A673 (cell line): Measurements from ENCODE around the gene KLRC4. TPM values are rescaled to one million over a fixed set of nuclear protein-coding genes. Genes with fewer than 3 reads are reported as not detected.

Source experiments
- Bru-seq: library from RNA; stranded (reverse); fragments of 400-500 nt; gene quantifications from one replicate; lab custom pipeline; 2021; lab: Mats Ljungman, UMichigan
- BruChase-seq, 2 experiments: library from RNA; stranded (reverse); fragments of 400-500 nt; gene quantifications; one replicate each; lab custom pipeline; 2021; lab: Mats Ljungman, UMichigan
- BruUV-seq: library from RNA; stranded (reverse); fragments of 400-500 nt; replicated peaks from 2 replicates; lab custom pipeline; 2021; lab: Mats Ljungman, UMichigan
- CTCF ChIA-PET: fragments of 300-600 bp; sonication (Branson Sonifier 250); formaldehyde crosslinking; loops from one replicate; lab custom pipeline; 2022; ENCODE audit warnings: antibody characterized with exemption; lab: Charles Lee
- POLR2A ChIA-PET: fragments of 300-600 bp; sonication (Branson Sonifier 250); formaldehyde crosslinking; loops from one replicate; lab custom pipeline; 2022; ENCODE audit warnings: antibody characterized with exemption; ENCODE audit not compliant: low non-redundant PET; lab: Charles Lee
- DNase-seq: peaks from one replicate; pipeline ENCODE4 v3.0.0-alpha.2; 2015; ENCODE audit warnings: low spot score
- H3K27ac ChIP-seq: fragments of 200-600 bp; sonication (generic); 2 replicates; pipeline ENCODE4 v1.5.1; 2016; ENCODE audit warnings: mixed run types, low read depth, mild to moderate bottlenecking, mixed read lengths, antibody characterized with exemption, low read length; ENCODE audit not compliant: poor library complexity, severe bottlenecking
- H3K27me3 ChIP-seq: fragments of 200-600 bp; sonication (generic); replicated peaks from 2 replicates; pipeline ENCODE4 v1.6.1; 2017; ENCODE audit warnings: mixed run types, low read depth, mild to moderate bottlenecking, mixed read lengths, antibody characterized with exemption, low read length; ENCODE audit not compliant: insufficient read depth, poor library complexity
- H3K36me3 ChIP-seq: fragments of 200-600 bp; sonication (generic); 2 replicates; pipeline ENCODE4 v1.6.1; 2016; ENCODE audit warnings: mixed run types, mild to moderate bottlenecking, mixed read lengths, antibody characterized with exemption, low read length; ENCODE audit not compliant: insufficient read depth, poor library complexity, severe bottlenecking
- H3K4me1 ChIP-seq: fragments of 200-600 bp; sonication (generic); 2 replicates; pipeline ENCODE4 v1.6.1; 2017; ENCODE audit warnings: mixed run types, mild to moderate bottlenecking, mixed read lengths, antibody characterized with exemption, low read length; ENCODE audit not compliant: insufficient read depth, poor library complexity, severe bottlenecking
- H3K4me3 ChIP-seq: fragments of 200-600 bp; sonication (generic); 2 replicates; pipeline ENCODE4 v1.5.1; 2016; ENCODE audit warnings: low read depth, mixed run types, mild to moderate bottlenecking, mixed read lengths, low read length; ENCODE audit not compliant: poor library complexity, severe bottlenecking
- H3K9me3 ChIP-seq: fragments of 200-600 bp; sonication (generic); 2 replicates; pipeline ENCODE4 v1.6.1; 2016; ENCODE audit warnings: mixed run types, low read depth, mild to moderate bottlenecking, mixed read lengths, antibody characterized with exemption, low read length; ENCODE audit not compliant: poor library complexity, severe bottlenecking
- CTCF ChIP-seq: fragments of 300-800, 200-600 bp; sonication (generic); conservative IDR thresholded peaks from 2 replicates; pipeline ENCODE4 v1.5.1; 2017; ENCODE audit warnings: low read depth, mild to moderate bottlenecking, antibody characterized with exemption, low read length, moderate library complexity, mixed read lengths
- EZH2 ChIP-seq: fragments of 200-600 bp; sonication (generic); IDR thresholded peaks from 2 replicates; pipeline ENCODE4 v1.6.1; 2017; ENCODE audit warnings: borderline replicate concordance, low read depth, mild to moderate bottlenecking, mixed read lengths, antibody characterized with exemption, low read length; ENCODE audit not compliant: poor library complexity, severe bottlenecking
- intact Hi-C: fragments of 100-400 bp; cut with micrococcal nuclease; formaldehyde crosslinking; loops from one replicate; pipeline ENCODE4 v1.10.0; 2022; ENCODE audit not compliant: unreplicated experiment
- long read RNA-seq: library from polyadenylated mRNA; stranded (forward); transcript quantifications from one replicate; pipeline ENCODE4 v2.0.0, GENCODE V29; 2022
- total RNA-seq: library from RNA; stranded (reverse); gene quantifications from 2 replicates; pipeline ENCODE4 v1.2.3, GENCODE V29; 2021

The KLRC4 gene
- total RNA-seq (not detected in 2 replicates), Bru-seq, nascent RNA (not detected), BruChase-seq, experiment 1, labeled RNA remaining after a 2-hour chase (percentile 25 among the genes with signal in this experiment), BruChase-seq, experiment 2, labeled RNA remaining after a 6-hour chase (not detected)
- long read RNA-seq: 0 reads

- TF ChIP-seq EZH2 (no peak), CTCF (no peak)
- Histone ChIP-seq H3K27ac (no peak within 1 kb of the TSS), H3K9me3 (peaks cover 5% of the 10 kb centered on the region), H3K36me3 (no peaks in the 10 kb centered on the region), H3K4me3 (no peak within 1 kb of the TSS), H3K4me1 (no peaks in the 10 kb centered on the region), H3K27me3 (no peaks in the 10 kb centered on the region)
- BruUV-seq: no TSS peak
- ChIA-PET POLR2A (no interaction called here), CTCF (no interaction called here)
- intact Hi-C loops: no loop called here
- peak; percentile 17 for DNase-seq
Measured at GRCh38 chr12:10409392-10409791, at the start of gene KLRC4. Gene KLRC4, minus strand, starts transcription at chr12:10409757. Its CDS starts 182 bp downstream, at chr12:10409575.

GRCh38 chr12:10457760-10458159, 48.2 kb upstream of the KLRC4 start:
- no TSS peak for BruUV-seq
- no peak for TF ChIP-seq CTCF
- TF ChIP-seq EZH2: no peak
- H3K4me3 ChIP-seq: no peak overlapping the region
- ChIA-PET CTCF (no interaction called here), POLR2A (no interaction called here)
- intact Hi-C loops: no loop called here
- no peaks in the 10 kb centered on the region for H3K9me3 ChIP-seq
- no peaks in the 10 kb centered on the region for H3K4me1 ChIP-seq
- no peaks in the 10 kb centered on the region for H3K27me3 ChIP-seq
- no peak overlapping the region for H3K27ac ChIP-seq
- DNase-seq: no peak
- H3K36me3 ChIP-seq: no peaks in the 10 kb centered on the region

GRCh38 chr12:10456856-10457255, 47.3 kb upstream of the KLRC4 start:
- ChIA-PET POLR2A (no interaction called here), CTCF (no interaction called here)
- no peaks in the 10 kb centered on the region for H3K4me1 ChIP-seq
- no peak for DNase-seq
- intact Hi-C loops: no loop called here
- TF ChIP-seq CTCF: no peak
- no peak for TF ChIP-seq EZH2
- H3K9me3 ChIP-seq: no peaks in the 10 kb centered on the region
- BruUV-seq: no TSS peak
- H3K27me3 ChIP-seq: no peaks in the 10 kb centered on the region
- H3K27ac ChIP-seq: no peak overlapping the region
- no peaks in the 10 kb centered on the region for H3K36me3 ChIP-seq
- no peak overlapping the region for H3K4me3 ChIP-seq
